MCF 10A (cell line): ENCODE measurements around the gene NOP10. TPM values are rescaled to one million over a fixed set of nuclear protein-coding genes. Genes with fewer than 3 reads are reported as not detected.

ENCODE experiments used
- BruUV-seq: library from RNA; stranded (reverse); fragments of 400-500 nt; replicated peaks from 2 replicates; lab custom pipeline; 2021; lab: Mats Ljungman, UMichigan
- CTCF ChIA-PET: fragments of 300-600 bp; sonication (Branson Sonifier 250); formaldehyde crosslinking; extraction: SDS; loops from one replicate; lab custom pipeline; 2021; ENCODE audit warnings: antibody characterized with exemption, inconsistent platforms; lab: Yijun Ruan, JAX
- POLR2A ChIA-PET: fragments of 300-600, 350-650 bp; sonication (Branson Sonifier 250); formaldehyde crosslinking; extraction: SDS; loops from one replicate; lab custom pipeline; 2020; ENCODE audit warnings: antibody characterized with exemption, inconsistent platforms; lab: Yijun Ruan, JAX
- DNase-seq: peaks from one replicate; pipeline ENCODE4 v3.0.0-alpha.2; 2018; ENCODE audit not compliant: unreplicated experiment
- H3K27ac Mint-ChIP-seq: one replicate; pipeline ENCODE4 v1.8.0; 2022; ENCODE audit warnings: mild to moderate bottlenecking, low read depth, mixed read lengths; ENCODE audit not compliant: unreplicated experiment
- H3K27me3 Mint-ChIP-seq: one replicate; pipeline ENCODE4 v1.8.0; 2022; ENCODE audit warnings: mixed read lengths; ENCODE audit not compliant: insufficient read depth, unreplicated experiment
- H3K36me3 Mint-ChIP-seq: one replicate; pipeline ENCODE4 v1.8.0; 2022; ENCODE audit warnings: mild to moderate bottlenecking, moderate library complexity, mixed read lengths; ENCODE audit not compliant: insufficient read depth, unreplicated experiment
- H3K4me1 Mint-ChIP-seq: one replicate; pipeline ENCODE4 v1.8.0; 2022; ENCODE audit warnings: mixed read lengths; ENCODE audit not compliant: insufficient read depth, unreplicated experiment
- H3K4me3 Mint-ChIP-seq: one replicate; pipeline ENCODE4 v1.8.0; 2022; ENCODE audit warnings: mild to moderate bottlenecking, moderate library complexity, mixed read lengths; ENCODE audit not compliant: unreplicated experiment
- H3K9me3 Mint-ChIP-seq: one replicate; pipeline ENCODE4 v1.8.0; 2022; ENCODE audit warnings: mixed read lengths; ENCODE audit not compliant: unreplicated experiment
- CTCF ChIP-seq: fragments of 200-600 bp; IDR thresholded peaks from one replicate; pipeline ENCODE4 v1.8.0; 2022; ENCODE audit warnings: antibody characterized with exemption, mild to moderate bottlenecking; ENCODE audit not compliant: unreplicated experiment
- intact Hi-C: fragments of 100-400 bp; cut with micrococcal nuclease; formaldehyde crosslinking; loops from 2 replicates; pipeline ENCODE4 v1.14.1; 2022
- total RNA-seq: library from RNA; stranded (reverse); gene quantifications from 2 replicates; pipeline ENCODE4 v1.2.3, GENCODE V29; 2022

The NOP10 gene
- total RNA-seq, 1 experiment from 2014 or later: 187 TPM

- ChIA-PET CTCF (interaction anchor here (0.6 to 2.1 kb wide), 7 partner anchors 9 to 297 kb away, joined by 3 to 13 read pairs (median 4); partner anchors contain the start of genes LPCAT4 and NOP10), POLR2A (interaction anchor here (0.7 to 2.1 kb wide), 3 partner anchors 9 to 116 kb away, joined by 3 to 8 read pairs (median 4); partner anchors contain the start of genes LPCAT4, NOP10 and NUTM1)
- Mint-ChIP-seq H3K36me3 (peaks cover 25% of the 10 kb centered on the region), H3K9me3 (no peaks in the 10 kb centered on the region), H3K4me3 (no peak overlapping the region), H3K27ac (no peak overlapping the region), H3K27me3 (no peaks in the 10 kb centered on the region), H3K4me1 (peaks cover 13% of the 10 kb centered on the region)
- no TSS peak for BruUV-seq
- intact Hi-C loops: no loop called here
- no peak for DNase-seq
- TF ChIP-seq CTCF: peak; percentile 17
Observed at GRCh38 chr15:34358367-34358766, 15.4 kb upstream of the NOP10 start.

- no peaks in the 10 kb centered on the region for H3K9me3 Mint-ChIP-seq
- no TSS peak for BruUV-seq
- DNase-seq: no peak
- ChIA-PET CTCF (interaction anchor here (0.7 to 2.1 kb wide), 6 partner anchors 10 to 116 kb away, joined by 4 to 13 read pairs (median 5); partner anchors contain the start of genes LPCAT4 and NOP10), POLR2A (interaction anchor here (1.3 to 2.1 kb wide), 2 partner anchors 10 to 15 kb away, joined by 4 to 8 read pairs; partner anchors contain the start of genes LPCAT4, NOP10 and NUTM1)
- H3K27ac Mint-ChIP-seq: no peak overlapping the region
- no peak for TF ChIP-seq CTCF
- intact Hi-C loops: no loop called here
- peaks cover 7% of the 10 kb centered on the region for H3K4me1 Mint-ChIP-seq
- peaks cover 18% of the 10 kb centered on the region for H3K36me3 Mint-ChIP-seq
- no peak overlapping the region for H3K4me3 Mint-ChIP-seq
- no peaks in the 10 kb centered on the region for H3K27me3 Mint-ChIP-seq
Observed at GRCh38 chr15:34357653-34358052, 14.7 kb upstream of the NOP10 start.

- Mint-ChIP-seq H3K36me3 (peaks cover 7% of the 10 kb centered on the region), H3K27ac (no peak overlapping the region), H3K4me1 (peaks cover 6% of the 10 kb centered on the region), H3K4me3 (no peak overlapping the region), H3K27me3 (no peaks in the 10 kb centered on the region), H3K9me3 (no peaks in the 10 kb centered on the region)
- BruUV-seq: no TSS peak
- ChIA-PET POLR2A (interaction anchor here (1.0 to 1.8 kb wide), 4 partner anchors 9 to 17 kb away, joined by 3 to 9 read pairs (median 6); partner anchors contain the start of genes LPCAT4, NOP10, NUTM1 and SLC12A6), CTCF (interaction anchor here (0.6 to 2.1 kb wide), 5 partner anchors 11 to 232 kb away, joined by 3 to 10 read pairs (median 6); partner anchors contain the start of genes LPCAT4, NOP10 and NUTM1)
- intact Hi-C loops: no loop called here
- TF ChIP-seq CTCF: no peak
- DNase-seq: peak; percentile 30
Observed at GRCh38 chr15:34355241-34355640, 12.3 kb upstream of the NOP10 start.

GRCh38 chr15:34354286-34354685 lies 11.3 kb upstream of the NOP10 start:
- intact Hi-C loops: no loop called here
- H3K4me1 Mint-ChIP-seq: peaks cover 6% of the 10 kb centered on the region
- H3K4me3 Mint-ChIP-seq: no peak overlapping the region
- POLR2A ChIA-PET: interaction anchor here (1.0 to 1.8 kb wide), 4 partner anchors 10 to 16 kb away, joined by 3 to 9 read pairs (median 6); partner anchors contain the start of genes LPCAT4, NOP10, NUTM1 and SLC12A6
- H3K36me3 Mint-ChIP-seq: peaks cover 3% of the 10 kb centered on the region
- H3K27ac Mint-ChIP-seq: no peak overlapping the region
- TF ChIP-seq CTCF: no peak
- H3K9me3 Mint-ChIP-seq: no peaks in the 10 kb centered on the region
- CTCF ChIA-PET: interaction anchor here (0.6 to 2.1 kb wide), 6 partner anchors 11 to 233 kb away, joined by 3 to 10 read pairs (median 5); partner anchors contain the start of genes NOP10, NUTM1 and SLC12A6
- DNase-seq: no peak
- BruUV-seq: no TSS peak
- H3K27me3 Mint-ChIP-seq: peaks cover 7% of the 10 kb centered on the region
